Fibroblast of lung (primary cell): Measurements from ENCODE around the gene GNG7. TPM values are rescaled to one million over a fixed set of nuclear protein-coding genes. Genes with fewer than 3 reads are reported as not detected.

Experiments used
- DNase-seq, 2 donors: peaks; one replicate each; pipeline versions ENCODE4 v3.0.0 to v3.0.0-alpha.2; 2010; ENCODE audit warnings: low read depth in 2 of 2
- H2AFZ ChIP-seq: 2 replicates; pipeline ENCODE4 v1.5.1; 2012; ENCODE audit warnings: low read length, control low read depth, inconsistent platforms
- H3K27ac ChIP-seq: 2 replicates; pipeline ENCODE4 v1.5.1; 2011; ENCODE audit warnings: low read length, control low read depth; ENCODE audit not compliant: insufficient read depth
- H3K27me3 ChIP-seq: 2 replicates; pipeline ENCODE4 v1.5.1; 2011; ENCODE audit warnings: mild to moderate bottlenecking, low read length; ENCODE audit not compliant: control insufficient read depth, insufficient read depth
- H3K36me3 ChIP-seq: 2 replicates; pipeline ENCODE4 v1.5.1; 2011; ENCODE audit warnings: low read length; ENCODE audit not compliant: control insufficient read depth, insufficient read depth
- H3K4me1 ChIP-seq: 2 replicates; pipeline ENCODE4 v1.5.1; 2011; ENCODE audit warnings: low read length; ENCODE audit not compliant: control insufficient read depth, insufficient read depth; ENCODE audit errors: extremely low read depth
- H3K4me2 ChIP-seq: 2 replicates; pipeline ENCODE4 v1.5.1; 2011; ENCODE audit warnings: low read length, control low read depth; ENCODE audit not compliant: insufficient read depth; ENCODE audit errors: extremely low read depth
- H3K4me3 ChIP-seq, 4 experiments: fragments of 200-600 bp in 1 of 4; sonication (generic) in 1 of 4; replicated peaks in 1 of 4; 2 replicates each; pipeline ENCODE4 v1.5.1; 2011 to 2016; ENCODE audit warnings: low read length in 4 of 4, low read depth in 3 of 4, mild to moderate bottlenecking in 3 of 4, control low read depth in 2 of 4, inconsistent platforms in 1 of 4, mixed read lengths in 1 of 4; ENCODE audit not compliant: insufficient read depth in 1 of 4; ENCODE audit errors: control extremely low read depth in 1 of 4
- H3K79me2 ChIP-seq: 2 replicates; pipeline ENCODE4 v1.5.1; 2012; ENCODE audit warnings: mild to moderate bottlenecking, low read length, inconsistent platforms; ENCODE audit not compliant: control insufficient read depth, insufficient read depth
- H3K9ac ChIP-seq: 2 replicates; pipeline ENCODE4 v1.5.1; 2011; ENCODE audit warnings: mild to moderate bottlenecking, low read length, control low read depth; ENCODE audit not compliant: insufficient read depth
- H3K9me3 ChIP-seq: 2 replicates; pipeline ENCODE4 v1.5.1; 2012; ENCODE audit warnings: low read depth, low read length; ENCODE audit not compliant: control insufficient read depth, insufficient read depth
- H4K20me1 ChIP-seq: 2 replicates; pipeline ENCODE4 v1.5.1; 2011; ENCODE audit warnings: low read length; ENCODE audit not compliant: control insufficient read depth, insufficient read depth; ENCODE audit errors: extremely low read depth
- CTCF ChIP-seq, 2 donors: IDR thresholded peaks in 1 of 2; conservative IDR thresholded peaks in 1 of 2; 1 replicate in 1 of 2; 2 replicates in 1 of 2; pipeline ENCODE4 v1.5.1; 2011 to 2012; ENCODE audit warnings: low read length in 2 of 2, control low read depth in 1 of 2, inconsistent platforms in 1 of 2, low read depth in 1 of 2, mild to moderate bottlenecking in 1 of 2
- EZH2 ChIP-seq: IDR thresholded peaks from 2 replicates; pipeline ENCODE4 v1.5.1; 2012; ENCODE audit warnings: low read length, control low read depth, mild to moderate bottlenecking; ENCODE audit errors: missing control alignments
- polyA plus RNA-seq, 2 donors: library from polyadenylated mRNA; depleted of rRNA in 1 of 2; stranded (reverse) in 1 of 2; unstranded in 1 of 2; fragments of >200 nt; gene quantifications; 2 replicates each; pipeline ENCODE4 v1.2.1, GENCODE V29; 2011 to 2012; ENCODE audit warnings: missing spikeins in 1 of 2
- total RNA-seq: library from RNA; depleted of rRNA; stranded (reverse); fragments of >200 nt; gene quantifications from 2 replicates; pipeline ENCODE4 v1.2.1, GENCODE V29; 2014

Gene GNG7
- total and polyA plus RNA-seq, 2 donors (not counting 1 experiment from before 2014, with no cell fraction given): 0.27 to 0.83 TPM

- Histone ChIP-seq H3K27ac (no peak overlapping the region), H3K4me3 (no peak overlapping the region)
Measured at GRCh38 chr19:2556221-2557092, 146.0 kb downstream of the GNG7 start.

GRCh38 chr19:2555422-2556220 lies 146.9 kb downstream of the GNG7 start:
- Histone ChIP-seq H3K27me3 (no peaks in the 10 kb centered on the region), H4K20me1 (no peaks in the 10 kb centered on the region), H3K36me3 (no peaks in the 10 kb centered on the region), H3K79me2 (no peaks in the 10 kb centered on the region), H3K4me1 (no peaks in the 10 kb centered on the region), H2AFZ (no peak overlapping the region), H3K9me3 (no peaks in the 10 kb centered on the region), H3K4me3 (no peak overlapping the region), H3K4me2 (no peak overlapping the region), H3K9ac (no peak overlapping the region), H3K27ac (no peak overlapping the region)
- TF ChIP-seq EZH2 (no peak), CTCF (conservative IDR thresholded peaks at IDR 0.05 in 1 of 2, IDR thresholded peaks at IDR 0.05 in 1 of 2; ENCODE audit: low read depth in 1 of 2, low read length in 2 of 2) (no peak)
- DNase-seq: no peak

More at GRCh38 chr19:2556221-2557092, 146.0 kb downstream of the GNG7 start:
- Histone ChIP-seq H3K4me1 (no peaks in the 10 kb centered on the region), H3K36me3 (no peaks in the 10 kb centered on the region), H4K20me1 (no peaks in the 10 kb centered on the region), H3K79me2 (no peaks in the 10 kb centered on the region), H2AFZ (no peak overlapping the region), H3K27me3 (no peaks in the 10 kb centered on the region), H3K9me3 (no peaks in the 10 kb centered on the region), H3K9ac (no peak overlapping the region), H3K4me2 (no peak overlapping the region)
- DNase-seq: no peak
- TF ChIP-seq CTCF (conservative IDR thresholded peaks at IDR 0.05 in 1 of 2, IDR thresholded peaks at IDR 0.05 in 1 of 2; ENCODE audit: low read depth in 1 of 2, low read length in 2 of 2) (no peak), EZH2 (no peak)

- H3K4me2 ChIP-seq: no peak overlapping the region
- no peak overlapping the region for H3K4me3 ChIP-seq
- H3K9me3 ChIP-seq: no peaks in the 10 kb centered on the region
- H3K36me3 ChIP-seq: no peaks in the 10 kb centered on the region
- no peaks in the 10 kb centered on the region for H3K27me3 ChIP-seq
- H3K27ac ChIP-seq: no peak overlapping the region
- H3K4me1 ChIP-seq: no peaks in the 10 kb centered on the region
- peak in 1 of 2 donors; percentile 49 for DNase-seq
- H2AFZ ChIP-seq: no peak overlapping the region
- no peaks in the 10 kb centered on the region for H3K79me2 ChIP-seq
- H4K20me1 ChIP-seq: no peaks in the 10 kb centered on the region
- TF ChIP-seq EZH2 (no peak), CTCF (conservative IDR thresholded peaks at IDR 0.05 in 1 of 2, IDR thresholded peaks at IDR 0.05 in 1 of 2; ENCODE audit: low read depth in 1 of 2, low read length in 2 of 2) (no peak)
- no peak overlapping the region for H3K9ac ChIP-seq
Measured at GRCh38 chr19:2554856-2555255, 147.6 kb downstream of the GNG7 start.
